ENCODE measurements around the gene OR7C1. TPM values are rescaled to one million over a fixed set of nuclear protein-coding genes. Genes with fewer than 3 reads are reported as not detected.

The OR7C1 gene
- total RNA-seq = not detected in 2 replicates

GRCh38 chr19:14835011-14835410, at the start of gene OR7C1, which contains the start of gene OR7A5:
OR7C1 (minus strand) TSS chr19:14835185; CDS start chr19:14800136, 35,049 bp downstream.
OR7A5 (minus strand) TSS chr19:14835185; CDS start chr19:14828241, 6,944 bp downstream.

GRCh38 chr19:14848822-14849221, 13.8 kb upstream of the OR7C1 start, which contains the start of gene OR7A10:
OR7A10 (minus strand) TSS chr19:14848922; CDS start chr19:14841877, 7,045 bp downstream.

GRCh38 chr19:14778110-14778845, 56.7 kb downstream of the OR7C1 start, which contains the start of gene ADGRE2:
ADGRE2 (minus strand) TSS chr19:14778560; CDS start chr19:14776756, 1,804 bp downstream.

Other genes starting within 250 kb of the OR7C1 start
- not detected in 2 replicates for gene ADGRE3, start 160.3 kb downstream of the OR7C1 start, total RNA-seq
- gene ZNF333, start 145.1 kb downstream of the OR7C1 start, total RNA-seq = 24.6 and 32.7 TPM in 2 replicates
- gene ADGRE2, start 56.6 kb downstream of the OR7C1 start, total RNA-seq = not detected in 2 replicates
- gene OR7A5, start within 50 bp of the OR7C1 start, total RNA-seq = not detected in 2 replicates
- gene OR7A10, start 13.7 kb upstream of the OR7C1 start, total RNA-seq = not detected in 2 replicates
- not detected in 2 replicates for gene OR7A17, start 50.9 kb upstream of the OR7C1 start, total RNA-seq
- not detected in 2 replicates for gene OR7C2, start 106.3 kb upstream of the OR7C1 start, total RNA-seq
- not detected in 2 replicates for gene SLC1A6, start 144.7 kb upstream of the OR7C1 start, total RNA-seq
- gene CASP14, start 214.3 kb upstream of the OR7C1 start, total RNA-seq = not detected in 2 replicates
- not detected in 2 replicates for gene OR1I1, start 247.0 kb upstream of the OR7C1 start, total RNA-seq